HG03135 (cell line): ENCODE data around the gene PTPRG.

Experiments used
- ATAC-seq: cut with Tn5 transposase; IDR thresholded peaks from one replicate; pipeline ENCODE4 v1.9.1; 2021; ENCODE audit warnings: mild to moderate bottlenecking, moderate library complexity; ENCODE audit not compliant: unreplicated experiment

PTPRG gene

GRCh38 chr3:61847784-61848462, 286.6 kb downstream of the PTPRG start:
- ATAC-seq = no peak

GRCh38 chr3:61848885-61849284, 287.5 kb downstream of the PTPRG start:
- ATAC-seq = no peak

DNA sequence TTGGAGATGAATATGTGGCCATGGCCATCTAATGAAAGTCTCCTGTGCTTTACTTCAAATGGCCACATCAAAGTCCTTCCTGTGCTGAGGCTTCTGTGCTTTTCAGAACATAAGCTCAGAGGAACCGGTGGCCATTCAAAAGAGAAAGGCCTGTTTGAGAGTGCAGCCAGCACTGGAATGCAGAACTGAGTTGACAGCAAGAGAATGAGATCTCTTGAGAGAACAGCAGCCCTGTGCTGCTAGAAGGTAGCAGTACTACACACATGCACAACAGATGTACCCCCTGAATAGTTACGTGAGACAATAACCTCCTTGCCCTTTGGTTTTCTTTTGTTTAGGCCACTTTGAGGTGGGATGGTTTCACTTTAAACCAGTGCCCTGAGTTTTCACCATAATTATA, 292.5 kb downstream of the PTPRG start:
- no peak for ATAC-seq

- no peak for ATAC-seq
These were observed 293.8 kb downstream of the PTPRG start for GRCh38 chr3:61855211-61855610.

DNA sequence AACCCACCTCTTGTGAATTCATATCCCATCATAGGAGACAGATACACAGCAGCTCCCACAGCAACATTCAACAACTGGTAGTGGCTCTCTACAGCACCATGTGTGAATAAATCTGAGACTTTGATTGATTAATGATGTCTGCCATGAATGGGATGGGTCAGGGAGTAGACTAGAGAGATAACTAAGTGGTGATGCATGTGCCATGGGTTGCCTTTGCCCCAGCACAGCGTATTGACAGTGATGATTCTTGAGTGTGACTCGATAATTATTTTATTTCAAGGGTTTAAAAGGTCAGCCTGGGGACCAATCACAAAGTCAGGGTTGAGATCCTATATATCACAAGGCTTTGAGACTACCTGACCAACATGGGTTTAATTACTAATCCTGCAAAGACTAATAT, 295.9 kb downstream of the PTPRG start:
- no peak for ATAC-seq

GRCh38 chr3:61858054-61858453, 296.7 kb downstream of the PTPRG start:
- ATAC-seq = no peak

GRCh38 chr3:61861410-61861809, 300.0 kb downstream of the PTPRG start:
- no peak for ATAC-seq

DNA sequence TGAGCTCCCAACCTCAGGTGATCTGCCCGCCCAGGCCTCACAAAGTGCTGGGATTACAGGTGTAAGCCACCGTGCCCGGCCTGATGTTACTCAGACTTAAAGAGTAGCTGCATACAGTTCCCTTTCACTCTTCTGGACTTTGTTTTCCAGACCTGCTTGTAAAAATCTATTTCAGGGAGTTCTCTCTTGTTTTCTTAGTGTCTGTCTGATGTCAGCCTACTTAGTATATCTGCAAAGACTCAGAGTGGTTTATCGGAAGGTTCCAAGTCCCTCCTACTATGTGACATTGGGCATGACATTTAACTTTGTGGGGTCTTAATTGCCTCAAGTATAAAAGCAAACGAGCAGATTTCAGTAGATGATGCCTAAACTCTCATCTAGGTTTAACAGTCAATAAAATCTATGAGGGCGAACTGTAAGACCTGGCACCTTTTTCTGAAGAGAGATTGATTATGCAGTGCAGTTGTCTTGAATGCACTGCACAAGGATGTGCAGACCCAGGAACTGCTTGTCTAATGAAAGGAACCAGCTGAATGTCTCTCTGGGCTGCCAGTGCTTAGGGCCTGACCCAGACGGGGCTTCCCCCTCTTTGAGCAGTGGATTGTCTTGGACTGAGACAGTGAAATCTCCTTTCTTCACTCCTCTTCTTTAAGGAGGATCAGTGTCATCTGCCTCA, 301.4 kb downstream of the PTPRG start:
- no peak for ATAC-seq

- ATAC-seq = no peak
These were observed 302.2 kb downstream of the PTPRG start for GRCh38 chr3:61863579-61863978.

GRCh38 chr3:61864886-61865285, 303.5 kb downstream of the PTPRG start:
- ATAC-seq = no peak

DNA sequence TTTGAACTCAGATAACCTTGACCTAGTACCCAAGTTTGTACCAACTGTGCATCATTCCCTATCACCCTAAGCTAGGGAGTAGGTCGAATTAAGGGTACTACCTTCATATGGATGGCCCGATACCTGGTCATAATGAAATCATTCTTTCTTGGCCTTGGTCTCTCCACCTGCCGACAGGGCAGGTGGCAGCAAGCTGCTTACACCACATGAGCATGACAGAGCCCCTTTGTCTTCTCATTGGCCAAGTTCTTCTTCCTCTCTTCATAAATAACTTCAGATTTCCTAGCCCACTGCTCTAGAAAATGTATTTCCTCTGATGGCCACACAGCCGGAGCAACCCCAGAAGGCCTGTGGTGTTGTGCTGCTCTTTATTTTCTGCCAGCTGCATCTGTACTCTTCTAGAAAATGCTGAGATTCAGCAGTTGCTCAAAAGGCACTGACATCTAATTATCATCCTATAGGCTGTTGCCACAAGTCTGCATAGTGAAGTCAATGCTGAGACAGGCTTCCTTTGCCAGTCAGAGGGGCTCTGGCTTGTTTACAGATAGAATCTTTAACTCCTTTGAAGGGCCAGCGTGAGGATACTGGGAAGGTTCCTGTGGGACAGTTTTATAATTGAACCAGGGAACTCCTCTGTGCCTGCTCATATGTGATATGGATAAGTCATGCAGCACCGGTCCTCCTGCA, 304.2 kb downstream of the PTPRG start:
- no peak for ATAC-seq

DNA sequence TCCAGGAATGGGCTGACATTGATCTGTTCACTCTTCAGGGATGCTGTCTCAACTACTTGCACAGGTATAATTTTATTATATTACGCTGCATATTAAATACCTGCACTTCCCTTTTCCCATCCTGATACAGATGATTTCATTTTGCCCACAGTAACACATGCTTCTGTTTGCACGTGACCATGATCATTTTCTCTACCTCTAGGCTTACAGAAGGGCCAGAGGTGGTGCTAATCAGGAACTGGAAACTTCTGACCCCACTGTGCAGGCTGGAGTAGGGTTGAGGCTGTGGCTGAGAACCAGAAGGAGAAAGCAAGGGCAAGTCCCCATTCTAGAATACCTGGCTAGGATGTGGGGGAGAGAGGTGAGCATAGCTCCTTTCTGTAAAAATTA, 304.8 kb downstream of the PTPRG start:
- no peak for ATAC-seq

GRCh38 chr3:61866961-61867461, 305.6 kb downstream of the PTPRG start:
- no peak for ATAC-seq

GRCh38 chr3:61868499-61868898, 307.1 kb downstream of the PTPRG start:
- no peak for ATAC-seq

GRCh38 chr3:61869371-61869770, 308.0 kb downstream of the PTPRG start:
- no peak for ATAC-seq

DNA sequence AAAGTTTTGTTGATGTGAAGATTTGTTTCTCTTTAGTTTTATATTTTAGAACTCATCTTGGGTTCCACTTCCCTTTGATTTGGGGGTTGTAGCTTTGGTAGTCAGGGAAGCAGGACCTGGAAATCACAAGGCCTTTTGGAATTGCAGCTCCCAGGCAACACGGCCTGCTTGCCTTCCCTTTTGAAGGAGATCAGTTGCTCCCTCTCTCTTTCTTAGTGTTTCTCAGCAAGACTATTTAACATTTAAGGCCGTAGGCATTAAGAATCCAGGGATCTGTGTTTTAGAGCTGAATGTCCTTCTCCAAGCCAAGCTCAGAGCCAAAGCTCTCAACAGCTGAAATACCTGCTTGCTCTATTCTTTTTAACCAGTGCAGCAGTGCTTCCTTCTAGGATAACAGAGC, 310.3 kb downstream of the PTPRG start:
- ATAC-seq = no peak

- ATAC-seq = no peak
These were observed 310.8 kb downstream of the PTPRG start for GRCh38 chr3:61872077-61872706.

GRCh38 chr3:61875046-61875844, 313.9 kb downstream of the PTPRG start:
- no peak for ATAC-seq

- no peak for ATAC-seq
These were observed 314.8 kb downstream of the PTPRG start for GRCh38 chr3:61875976-61876671.

- no peak for ATAC-seq
These were observed 315.4 kb downstream of the PTPRG start for GRCh38 chr3:61876797-61877196.
